Activated CD8-positive, alpha-beta memory T cell treated with anti-CD3 and anti-CD28 coated beads for 48 hours (primary cell): ENCODE data around the gene NSMCE4A.
"Not testable (repeated sequence)": the region's sequence is repeated elsewhere in the genome, so short reads cannot be mapped to it uniquely, and the experiment has no call there.

Experiments
- DNase-seq, 3 experiments: peaks; one replicate each; pipeline ENCODE4 v3.0.0-alpha.2; 2020; ENCODE audit warnings: low read depth in 2 of 3, low spot score in 2 of 3

Gene NSMCE4A

DNA sequence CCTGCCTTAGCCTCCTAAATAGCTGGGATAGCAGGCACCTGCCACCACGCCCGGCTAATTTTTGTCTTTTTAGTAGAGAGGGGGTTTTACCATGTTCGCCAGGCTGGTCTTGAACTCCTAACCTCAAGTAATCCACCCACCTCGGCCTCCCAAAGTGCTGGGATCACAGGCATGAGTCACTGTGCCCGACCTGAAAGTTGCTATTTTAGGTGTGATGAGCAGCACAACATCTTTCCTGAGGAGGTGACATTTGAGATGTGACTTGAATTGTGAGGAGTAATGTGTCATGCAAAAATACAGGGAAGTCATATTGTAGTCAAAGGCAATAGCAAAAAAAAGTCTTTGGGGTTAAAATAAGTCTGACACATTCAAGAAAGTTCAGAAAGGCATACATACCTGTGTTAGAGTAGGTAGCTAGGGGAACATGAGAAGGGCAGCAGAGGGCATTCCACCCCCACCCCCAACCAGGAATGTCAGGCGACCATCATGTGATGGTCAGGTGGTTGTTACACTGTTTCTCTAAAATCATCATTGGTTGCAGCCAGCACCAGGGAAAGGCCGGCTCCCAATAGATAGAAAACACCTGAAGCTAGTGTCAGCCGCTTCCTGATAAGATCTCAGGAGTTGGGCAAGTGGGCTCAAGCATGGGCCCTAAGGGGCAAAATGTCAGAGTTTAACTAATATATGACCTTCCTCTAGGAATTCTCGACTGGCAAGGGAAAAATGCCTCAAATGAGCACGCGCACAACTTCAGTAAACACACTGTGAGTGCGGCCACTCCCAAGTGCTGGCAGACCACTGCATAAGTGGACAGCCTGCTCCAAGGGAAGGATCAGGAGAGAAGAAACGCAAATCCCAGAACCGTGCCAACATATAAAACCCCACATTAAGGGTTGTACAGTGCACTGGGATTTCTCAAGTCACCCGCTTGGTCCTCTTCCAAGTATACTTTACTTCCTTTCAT lies 13.6 kb upstream of the NSMCE4A start, which contains the start of gene TACC2:
Gene TACC2, plus strand, starts transcription at position 803 of the 964 bp plus-strand sequence. CDS start 32,819 bp downstream, outside the sequence.
- DNase-seq: no peak

- DNase-seq: no peak
These were observed 9.4 kb upstream of the NSMCE4A start for GRCh38 chr10:121984463-121984862.

DNA sequence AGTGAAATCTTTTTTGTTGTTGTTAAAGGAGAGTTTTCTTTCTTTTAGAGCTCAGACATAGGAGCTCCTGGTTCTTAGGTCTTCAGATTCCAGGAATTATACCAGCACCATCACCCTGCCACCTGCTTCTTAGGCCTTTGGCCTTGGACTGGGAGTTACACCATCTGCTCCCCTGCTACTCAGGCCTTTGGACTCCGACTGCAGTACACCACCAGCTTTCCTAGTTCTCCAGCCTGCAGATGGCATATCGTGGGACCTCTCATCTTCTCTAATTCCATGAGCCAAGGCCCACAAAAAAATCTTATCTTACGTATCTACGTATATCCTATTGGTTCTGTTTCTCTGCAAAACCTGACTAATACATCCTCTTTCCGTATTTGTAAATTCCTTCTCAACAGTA lies 8.8 kb upstream of the NSMCE4A start:
- DNase-seq: no peak

DNA sequence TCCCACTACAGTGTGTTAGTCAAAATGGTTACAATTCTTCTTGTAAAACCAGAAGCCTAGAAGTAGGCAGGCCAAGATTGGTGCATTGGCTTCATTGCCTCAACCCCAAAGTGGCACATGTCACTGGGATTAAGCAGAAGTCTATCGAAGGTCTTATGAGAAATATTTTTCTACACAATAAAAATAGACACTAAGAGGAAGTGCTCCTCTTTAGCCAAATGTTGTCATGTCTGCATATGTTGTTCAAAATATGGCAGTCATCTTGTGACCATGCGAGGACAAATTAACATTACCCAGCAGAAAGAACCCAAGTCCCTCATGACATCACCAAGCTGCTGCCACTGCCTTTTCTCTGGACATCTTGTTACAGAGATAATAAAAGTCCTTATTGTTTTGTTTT lies 6.3 kb upstream of the NSMCE4A start:
- no peak for DNase-seq

GRCh38 chr10:121978511-121978910 lies 3.5 kb upstream of the NSMCE4A start:
- no peak for DNase-seq

DNA sequence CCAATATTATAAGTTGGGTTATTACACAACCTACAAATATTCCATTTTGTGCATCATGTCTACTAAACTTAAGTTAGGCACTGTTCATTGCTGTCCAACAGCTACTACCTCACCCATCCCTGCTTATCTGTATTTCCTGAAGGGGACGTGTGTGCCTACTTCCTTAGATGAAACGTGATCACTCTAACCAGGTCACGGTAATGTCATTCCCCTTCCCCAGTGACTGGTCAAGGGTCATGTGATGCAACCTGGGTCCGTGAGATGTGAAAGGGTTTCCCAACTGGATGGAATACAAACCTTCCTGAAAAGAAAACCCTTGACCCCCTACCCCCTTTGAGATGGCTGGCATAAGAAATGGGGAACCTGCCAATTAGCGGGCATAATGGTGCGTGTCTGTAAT lies 1.6 kb upstream of the NSMCE4A start:
- DNase-seq: no peak

- DNase-seq: no peak
These were observed 474 bp upstream of the NSMCE4A start for GRCh38 chr10:121975295-121976086.

DNA sequence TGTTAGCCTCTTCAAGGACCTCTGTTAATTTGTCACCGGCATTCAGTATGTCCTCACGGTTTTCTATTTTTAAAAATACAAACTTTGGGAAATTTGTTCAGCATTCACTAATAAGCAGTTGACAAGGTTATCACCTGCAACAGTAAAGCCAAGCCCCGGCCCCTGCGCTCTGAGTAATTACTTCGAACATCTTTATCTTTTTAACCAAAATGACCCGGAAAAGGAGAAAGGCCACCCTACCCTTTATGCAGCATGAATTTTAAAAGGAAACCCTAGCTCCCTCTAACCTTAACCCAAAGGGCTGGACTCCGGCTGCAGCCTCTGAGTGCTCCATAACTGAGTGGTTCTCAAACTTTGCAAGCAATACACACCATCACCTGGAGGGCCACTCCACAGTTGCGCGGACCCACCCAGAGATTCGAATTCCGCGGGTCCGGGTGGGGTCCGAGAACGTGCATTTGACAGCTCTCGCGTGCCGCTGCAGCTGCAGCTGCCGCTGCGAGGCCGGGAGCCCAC lies 940 bp downstream of the NSMCE4A start:
- DNase-seq: peak in 1 of 3 experiments; percentile 4

- not testable (repeated sequence) for DNase-seq
These were observed 5.9 kb downstream of the NSMCE4A start for GRCh38 chr10:121969086-121969485.

DNA sequence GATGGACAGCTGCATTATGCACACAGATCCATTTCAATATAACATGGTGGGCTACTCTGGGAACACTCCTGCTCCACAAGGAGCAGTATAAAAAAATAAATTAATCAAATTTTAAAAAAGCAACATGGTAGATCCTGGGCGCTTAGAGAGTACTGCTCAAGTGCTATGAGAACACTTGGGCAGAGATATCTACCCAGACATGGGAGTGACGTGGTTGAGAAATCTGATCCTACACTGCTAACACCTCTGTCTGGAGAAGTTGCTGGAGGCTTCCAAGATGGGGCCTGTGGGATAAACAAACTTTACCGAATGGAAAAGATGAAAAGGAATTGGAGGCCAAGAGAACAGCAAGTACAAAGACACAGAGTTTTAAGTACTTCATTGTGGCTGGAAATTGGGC lies 9.0 kb downstream of the NSMCE4A start:
- DNase-seq: no peak

GRCh38 chr10:121961456-121961855 lies 13.6 kb downstream of the NSMCE4A start:
- no peak for DNase-seq

DNA sequence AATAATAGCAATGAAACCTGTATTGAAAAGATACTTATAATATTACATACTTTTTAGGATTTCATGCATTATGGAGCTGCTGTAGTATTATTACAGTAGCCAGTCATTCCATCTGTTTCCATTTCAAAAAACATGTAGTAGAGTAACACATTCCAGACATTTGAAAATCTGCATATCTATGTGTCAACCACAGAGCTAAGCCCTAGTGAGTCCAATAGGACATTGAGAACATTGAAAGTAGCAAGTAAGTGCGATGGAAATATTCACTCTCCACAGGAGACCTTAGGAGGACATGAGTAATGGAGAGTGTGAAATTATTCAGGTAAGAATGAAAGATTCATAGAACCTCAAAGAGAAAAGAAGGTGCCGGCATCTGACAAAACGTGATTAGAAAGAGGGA lies 15.3 kb downstream of the NSMCE4A start:
- DNase-seq: no peak

- no peak for DNase-seq
These were observed 18.6 kb downstream of the NSMCE4A start for GRCh38 chr10:121956111-121957061.

DNA sequence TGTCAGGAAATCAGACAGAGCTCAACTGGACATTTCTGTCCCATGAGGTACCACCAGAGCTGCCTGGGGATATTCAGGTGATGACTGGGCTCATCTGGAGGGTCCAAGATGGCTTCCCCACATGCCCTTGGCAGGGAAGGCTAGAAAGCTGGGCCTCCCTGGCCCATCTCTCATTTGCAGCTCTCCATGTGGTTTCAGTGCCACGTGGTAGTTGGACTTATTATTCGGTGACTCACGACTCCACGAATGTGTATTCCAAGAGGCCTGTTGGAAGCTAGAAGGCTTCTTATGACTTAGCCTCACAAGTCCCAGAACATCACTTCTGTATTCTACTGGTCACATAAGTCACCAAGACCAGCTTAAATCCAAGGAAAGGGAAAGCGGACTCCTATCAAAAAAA lies 22.8 kb downstream of the NSMCE4A start:
- DNase-seq: no peak

GRCh38 chr10:121949451-121949850 lies 25.6 kb downstream of the NSMCE4A start:
- DNase-seq: no peak

- DNase-seq: no peak
These were observed 26.0 kb downstream of the NSMCE4A start for GRCh38 chr10:121949049-121949448.

DNA sequence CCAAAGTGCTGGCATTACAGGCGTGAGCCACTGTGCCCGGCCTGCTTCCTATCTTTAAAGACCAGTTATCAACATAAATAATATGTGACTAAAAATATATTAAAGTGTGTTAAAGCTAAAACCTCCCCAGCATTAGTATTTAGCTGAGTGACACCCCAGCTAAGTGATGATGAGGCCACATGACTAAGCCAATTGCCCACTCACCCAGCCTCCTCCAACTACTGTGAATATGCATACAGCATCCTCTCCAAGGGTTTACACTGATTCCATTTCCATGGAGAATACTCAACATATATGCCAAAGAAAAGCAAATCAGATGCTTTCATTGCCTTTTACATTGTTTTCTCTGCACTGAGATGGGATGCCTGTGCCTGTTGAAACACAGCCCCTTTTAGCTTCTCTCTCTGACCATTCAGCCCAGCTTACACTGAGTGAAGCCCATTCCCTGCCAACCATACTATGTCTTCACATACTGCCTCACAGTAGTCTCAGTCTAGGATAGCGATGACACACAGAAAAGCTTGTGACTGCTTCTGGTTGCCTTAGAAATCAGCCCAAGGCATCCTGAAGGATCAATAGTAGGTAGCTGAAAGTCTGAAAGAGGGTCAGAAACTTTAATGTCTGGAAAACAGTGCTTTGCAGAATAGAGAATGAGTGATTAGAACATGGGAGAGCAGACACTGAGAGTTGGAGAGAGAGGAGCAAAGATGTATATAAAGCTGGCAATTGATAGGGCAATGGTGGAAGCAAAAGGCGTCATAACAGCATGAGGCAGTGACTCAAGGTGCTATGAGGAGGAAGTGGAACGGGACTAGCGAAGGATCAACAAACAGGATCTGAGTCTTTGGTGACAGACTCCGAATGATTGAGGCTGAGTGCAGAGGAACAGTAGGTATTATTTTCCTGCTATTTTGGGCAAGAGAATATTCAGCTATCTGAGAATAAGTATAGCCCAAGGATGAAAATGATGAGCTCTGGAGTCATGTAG lies 27.4 kb downstream of the NSMCE4A start:
- DNase-seq: no peak

GRCh38 chr10:121942749-121943416 lies 32.1 kb downstream of the NSMCE4A start:
- DNase-seq: no peak

DNA sequence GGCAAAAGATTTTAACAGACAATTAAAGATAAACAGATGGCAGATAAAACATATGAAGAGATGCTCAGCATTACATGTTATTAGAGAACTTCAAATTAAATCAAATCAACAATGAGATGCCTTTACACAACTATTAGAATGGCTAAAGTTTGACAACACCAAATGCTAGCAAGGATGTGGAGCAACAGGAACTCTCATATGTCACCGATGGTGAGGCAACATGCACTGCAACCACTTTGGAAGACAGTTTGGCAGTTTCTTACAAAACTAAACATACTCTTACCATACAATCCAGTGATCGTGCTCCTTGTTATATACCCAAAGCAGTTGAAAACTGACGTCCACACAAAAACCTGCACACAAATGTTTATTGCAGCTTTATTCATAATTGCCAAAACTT lies 33.5 kb downstream of the NSMCE4A start:
- no peak for DNase-seq
